8988T (cell line): Measurements from ENCODE around the gene DNAH11.

ENCODE experiments used
- DNase-seq: peaks from one replicate; pipeline ENCODE4 v3.0.0; 2011

Gene DNAH11

DNA sequence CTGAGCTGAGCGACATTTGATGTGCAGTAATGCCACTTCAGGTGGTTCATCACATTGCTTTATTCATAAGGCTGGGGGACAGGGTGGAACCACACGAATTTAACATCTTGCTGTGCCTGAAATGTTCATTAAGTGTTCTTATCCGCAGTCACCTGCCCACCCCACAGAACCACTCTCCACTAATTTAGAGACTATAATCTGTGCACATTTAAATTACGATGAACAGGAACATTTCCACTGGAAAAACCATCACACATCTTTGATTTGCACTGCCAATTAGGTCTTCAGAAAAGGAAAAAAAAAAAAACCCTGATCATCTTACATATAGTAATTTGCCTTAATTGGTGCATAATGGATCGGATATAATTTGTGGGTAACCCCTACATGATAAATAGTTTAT, 400.6 kb downstream of the DNAH11 start:
- no peak for DNase-seq

DNA sequence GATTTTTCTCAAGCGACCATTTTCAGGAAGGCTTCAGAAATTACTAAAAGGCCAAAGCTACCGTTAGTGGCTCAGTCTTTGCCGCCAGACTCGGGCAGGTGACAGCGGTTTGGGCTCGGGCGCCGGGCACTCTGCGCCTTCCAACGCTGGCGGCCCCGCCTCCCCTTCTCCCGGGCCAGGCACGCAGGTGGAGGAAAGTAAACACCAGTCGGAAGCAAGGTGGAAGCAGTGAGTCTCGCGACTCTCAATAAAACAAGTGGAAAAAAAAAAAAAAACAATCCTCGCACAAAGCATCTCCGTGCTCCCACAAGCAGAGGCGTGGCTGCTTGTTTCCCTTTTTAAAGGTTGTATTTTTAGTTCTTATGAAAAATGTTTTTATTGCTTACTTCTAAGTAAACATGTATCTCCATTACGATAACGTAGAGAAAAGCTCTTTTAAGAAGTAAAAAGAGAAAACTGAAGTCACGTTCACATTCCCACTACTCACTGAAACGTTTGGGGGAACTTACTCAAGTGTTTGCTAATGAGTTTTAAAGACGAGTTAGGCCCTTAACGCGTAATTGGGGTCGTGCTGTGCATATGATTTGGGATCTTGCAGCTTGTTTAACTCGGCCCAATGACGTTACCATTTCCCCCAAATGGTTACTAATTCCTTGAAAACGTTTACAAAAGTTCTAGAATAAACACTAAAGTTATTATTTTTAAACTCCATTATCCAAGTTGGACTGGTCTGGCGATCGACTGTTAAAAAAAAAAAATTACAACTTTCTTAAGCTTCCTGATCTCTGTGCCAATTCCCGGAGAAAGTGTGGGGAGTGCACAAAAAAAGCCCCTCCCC, 402.0 kb downstream of the DNAH11 start:
- no peak for DNase-seq

DNA sequence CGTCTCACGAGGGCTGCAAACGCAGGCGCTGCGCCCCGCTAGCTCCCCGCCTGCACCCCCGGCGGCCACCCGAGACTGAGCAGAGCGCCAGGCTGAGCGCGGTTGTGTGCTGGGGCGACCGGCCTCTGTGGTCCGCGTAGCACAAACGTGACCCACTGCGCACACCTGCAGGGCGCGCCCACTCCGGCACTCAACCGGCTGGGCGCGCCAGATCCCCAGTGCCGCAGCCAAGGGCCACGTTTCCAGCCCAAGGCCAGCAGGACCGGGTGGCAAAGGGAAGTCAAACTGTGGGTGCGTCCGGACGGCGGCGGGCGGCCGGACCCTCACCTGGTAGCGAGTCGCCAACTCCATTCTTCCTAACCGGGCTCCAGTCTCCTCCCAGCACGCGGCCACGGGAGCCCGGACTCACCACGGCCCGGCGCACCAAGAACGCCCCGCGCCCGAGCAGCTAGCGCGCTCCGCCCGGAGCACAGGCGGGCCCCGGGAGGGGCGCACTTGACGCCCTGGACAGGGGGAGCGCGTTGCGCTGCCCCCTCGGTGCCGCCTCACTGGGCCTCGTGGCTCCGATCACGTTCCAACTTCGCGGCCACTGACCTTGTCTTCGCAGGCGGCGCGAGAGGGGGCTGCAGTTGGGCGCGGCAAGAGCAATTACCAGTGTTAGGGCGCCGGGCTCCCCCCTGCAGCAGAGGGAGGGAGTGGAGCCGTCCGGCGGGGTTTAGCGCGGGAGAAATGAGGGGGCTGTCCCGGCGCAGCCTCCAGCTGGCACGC, 402.8 kb downstream of the DNAH11 start, which contains the start of gene CDCA7L:
Gene CDCA7L, minus strand, starts transcription at position 446 of the 768 bp plus-strand sequence. Its CDS starts 95 bp downstream, at position 351.
- peak; percentile 70 for DNase-seq

DNA sequence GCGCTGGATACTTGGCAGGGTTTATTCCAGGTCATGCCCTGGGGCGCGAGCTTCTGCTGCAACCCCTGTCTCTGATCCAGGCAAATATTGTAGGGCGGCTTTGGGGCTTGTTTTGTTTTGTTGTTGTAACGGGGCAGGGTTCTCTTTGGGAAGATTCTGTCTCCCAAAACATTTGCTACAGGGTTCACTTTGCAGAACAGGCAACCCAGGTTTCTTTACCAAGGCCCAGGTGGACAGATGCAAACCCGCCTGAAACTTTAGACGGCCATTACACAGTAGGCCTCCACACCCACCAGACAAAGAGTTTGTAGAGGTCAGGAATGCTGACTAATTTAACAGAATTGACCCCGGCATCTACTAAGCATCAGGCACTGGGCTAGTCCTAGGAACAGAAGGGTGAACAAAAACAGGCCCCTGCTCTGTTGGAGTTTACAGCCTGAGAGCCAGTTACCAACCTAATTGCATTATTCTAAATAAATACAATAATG, 403.4 kb downstream of the DNAH11 start:
- no peak for DNase-seq

DNA sequence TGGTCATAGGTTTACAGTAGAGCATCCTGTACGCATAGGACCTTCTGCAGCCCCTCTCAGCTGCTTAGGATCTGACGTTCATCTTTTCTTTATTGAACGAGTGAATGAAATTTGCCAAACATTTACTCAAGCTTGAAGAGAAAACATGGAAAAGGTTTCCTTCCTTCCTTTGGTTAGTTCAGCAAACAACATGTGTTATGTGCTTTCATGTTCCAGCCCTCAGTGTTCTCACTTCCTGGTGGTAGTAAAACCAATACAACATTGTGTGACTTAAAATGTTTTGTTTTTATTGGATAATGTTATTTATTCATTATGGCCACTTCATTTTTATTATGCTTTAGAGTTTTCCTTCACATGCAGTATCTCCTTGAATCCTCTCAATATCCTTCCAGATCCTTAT, 404.2 kb downstream of the DNAH11 start:
- no peak for DNase-seq

DNA sequence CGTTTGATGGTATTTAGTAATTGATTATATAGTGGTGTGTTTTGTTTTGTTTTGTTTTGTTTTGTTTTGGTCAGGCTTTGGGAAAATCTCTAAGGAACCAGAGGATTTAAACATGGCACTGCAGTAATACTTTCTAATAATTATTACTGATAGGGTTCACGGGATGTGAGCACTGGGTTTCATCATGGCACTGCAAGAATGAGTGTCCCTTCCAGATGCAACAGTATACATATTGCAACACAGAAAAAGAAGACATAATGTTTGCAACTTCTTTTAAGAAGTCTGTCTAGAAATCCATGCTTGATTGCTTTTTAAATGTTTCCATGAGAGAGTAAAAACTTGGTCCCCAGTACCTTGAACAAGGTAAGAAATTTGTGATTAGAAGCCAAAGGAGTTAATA, 405.1 kb downstream of the DNAH11 start:
- DNase-seq: no peak

DNA sequence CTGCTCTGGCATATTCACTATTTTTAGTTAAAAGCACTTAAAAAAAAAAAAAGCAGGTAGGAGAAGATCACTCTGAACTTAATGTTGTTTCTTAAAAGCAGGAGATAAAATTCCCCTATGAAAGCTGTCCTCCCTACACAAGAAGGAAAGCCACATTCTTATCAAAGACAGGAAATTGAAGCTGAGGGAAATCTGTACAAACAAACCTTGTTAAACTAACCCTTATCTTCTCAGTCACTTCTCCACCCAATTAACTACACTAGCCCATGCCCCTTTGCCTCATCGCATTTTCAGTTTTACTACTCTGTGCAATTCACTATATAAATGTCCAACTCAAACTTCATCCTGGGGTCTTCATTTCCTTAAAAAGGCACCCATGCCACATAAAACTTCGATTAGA, 405.5 kb downstream of the DNAH11 start:
- DNase-seq: no peak

DNA sequence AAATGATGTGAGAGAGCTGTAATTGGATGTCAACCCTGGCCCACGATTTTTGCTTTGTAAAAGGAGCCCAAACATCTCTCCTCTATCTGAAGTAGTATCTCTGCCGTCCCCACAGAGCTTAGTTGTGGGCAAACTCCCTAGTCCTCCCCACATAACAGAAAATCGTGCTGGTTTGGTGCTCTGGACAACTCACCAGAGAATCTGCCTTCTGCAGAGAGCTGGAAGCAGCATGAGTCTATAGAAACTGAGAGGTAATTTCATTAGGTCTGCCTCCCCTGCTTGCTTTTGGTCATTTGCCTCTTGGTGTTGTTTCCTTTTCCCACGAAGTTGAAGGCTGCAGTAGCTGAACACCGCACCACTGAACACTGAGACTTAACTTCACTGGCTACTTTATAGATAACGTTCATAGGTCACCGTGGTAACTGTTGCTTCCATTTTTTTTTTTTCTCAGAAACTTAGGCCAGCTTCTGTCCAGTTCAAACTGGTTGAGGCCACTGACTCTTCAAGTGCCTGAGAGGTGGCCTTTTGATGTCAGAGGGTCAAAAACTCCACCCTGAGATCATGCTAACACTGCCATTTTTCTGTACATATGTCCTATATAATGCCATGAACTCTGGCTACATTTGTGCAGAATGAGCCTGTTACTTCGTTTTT, 406.2 kb downstream of the DNAH11 start:
- DNase-seq: no peak
